Stimulated activated CD8-positive, alpha-beta memory T cell treated with anti-CD3 and anti-CD28 coated beads, Interleukin-2, amount 100 ng/mL, for 48 hours (primary cell): ENCODE results near the gene PLXDC1.
"Not testable (repeated sequence)": the region's sequence is repeated elsewhere in the genome, so short reads cannot be mapped to it uniquely, and the experiment has no call there.

Experiments
- DNase-seq, 2 donors: peaks; one replicate each; pipeline ENCODE4 v3.0.0-alpha.2; 2020; ENCODE audit warnings: low read depth in 2 of 2

Gene PLXDC1

DNA sequence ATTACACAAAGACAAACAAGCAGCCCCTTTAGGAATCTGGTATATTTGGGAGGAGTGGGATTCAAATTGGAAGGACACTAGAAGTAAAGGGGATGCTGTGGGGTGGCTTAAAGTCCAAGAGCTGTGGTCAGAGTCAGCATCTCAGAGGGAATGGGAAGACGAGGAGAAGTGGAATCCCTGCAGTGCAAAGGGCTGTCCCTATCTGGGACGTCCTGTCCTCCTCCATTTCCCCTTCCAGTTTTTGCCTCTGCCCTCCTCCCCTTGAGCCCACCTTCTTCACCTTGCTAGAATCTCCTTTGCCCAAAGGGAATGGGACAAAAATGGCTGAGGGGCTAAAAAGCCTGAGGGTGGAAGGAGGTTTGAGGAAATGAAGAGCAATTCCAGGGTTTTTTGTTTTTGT, 4.2 kb upstream of the PLXDC1 start:
- DNase-seq = no peak

DNA sequence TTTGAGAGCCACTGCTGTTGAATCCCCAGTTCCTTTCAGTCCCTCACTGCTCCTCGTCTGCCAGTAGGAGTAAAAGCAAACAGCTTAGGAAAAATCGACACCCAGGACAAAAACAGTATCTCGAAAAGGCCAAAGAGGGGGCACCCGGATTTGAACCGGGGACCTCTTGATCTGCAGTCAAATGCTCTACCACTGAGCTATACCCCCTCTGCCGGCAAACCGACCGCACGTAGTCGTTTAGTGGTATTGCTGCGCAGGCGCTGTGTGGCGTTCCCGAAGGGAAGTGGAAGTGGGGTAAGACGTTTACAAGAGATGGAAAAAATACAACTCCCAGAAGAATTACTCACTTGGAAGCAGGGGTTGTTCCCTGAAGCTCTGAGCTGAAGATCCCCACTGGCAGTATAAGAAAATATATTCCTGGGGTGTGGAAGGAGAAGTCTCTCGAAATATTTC, 2.2 kb upstream of the PLXDC1 start:
- peak; percentile 82 to 91 for DNase-seq

DNA sequence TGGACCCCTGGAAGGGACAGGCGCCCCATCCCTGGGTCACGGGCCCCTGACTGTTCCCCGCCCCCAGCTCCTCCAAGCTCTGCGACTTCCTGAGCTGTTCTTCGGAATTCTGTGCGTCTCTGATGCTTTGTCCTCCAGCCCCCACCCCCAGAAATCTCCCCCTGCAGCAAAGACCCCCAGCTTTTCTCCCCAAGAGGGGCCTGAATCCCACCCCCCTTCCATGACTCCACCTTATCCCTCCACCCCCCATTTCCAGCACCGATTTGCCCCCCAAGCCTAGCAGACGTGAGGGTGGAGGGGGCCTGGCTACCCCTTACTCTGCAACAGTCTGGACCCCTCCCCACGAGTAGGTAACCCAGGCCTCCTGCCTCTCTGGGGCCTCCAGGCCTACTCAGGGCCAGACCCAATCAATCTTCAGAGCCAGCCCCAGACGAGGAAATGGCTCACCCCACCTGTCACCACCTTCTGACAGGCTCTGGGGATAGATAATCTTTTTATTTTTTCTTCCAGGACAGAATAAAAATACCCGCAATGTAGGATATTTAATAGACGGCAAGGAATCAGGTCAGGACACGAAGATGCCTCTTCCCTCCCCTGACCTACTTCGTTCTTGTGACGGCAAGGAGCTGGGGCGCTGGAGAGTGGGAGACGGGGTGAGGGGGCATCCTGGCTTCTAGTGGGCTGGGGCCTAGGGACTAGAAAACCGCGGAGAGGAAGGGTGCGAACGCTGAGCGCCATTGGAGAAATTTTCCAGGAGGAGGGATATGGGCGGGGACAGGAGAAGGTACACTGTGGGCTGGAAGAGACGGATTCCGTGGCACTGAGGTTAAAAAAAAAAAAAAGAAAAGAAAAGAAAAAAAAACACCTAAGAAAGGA, 744 bp upstream of the PLXDC1 start:
- DNase-seq = no peak

DNA sequence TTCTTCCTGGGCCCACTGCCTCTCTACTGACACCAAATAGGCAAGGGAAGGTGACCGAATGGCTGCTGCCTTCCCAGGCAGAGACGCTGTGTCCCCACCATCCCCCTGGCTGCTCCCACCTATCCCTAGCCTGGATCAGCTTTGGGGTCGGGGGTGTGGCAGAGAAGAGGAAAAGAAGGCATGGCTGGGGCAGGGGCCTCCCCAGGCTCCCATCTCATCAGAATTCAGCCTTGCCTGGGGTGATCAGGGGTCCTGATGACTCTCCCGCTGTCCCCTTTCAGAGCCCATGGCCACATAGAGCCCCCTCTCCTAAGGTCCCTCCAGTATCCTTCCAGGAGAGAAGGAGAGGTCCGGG, 665 bp downstream of the PLXDC1 start:
- DNase-seq = no peak

DNA sequence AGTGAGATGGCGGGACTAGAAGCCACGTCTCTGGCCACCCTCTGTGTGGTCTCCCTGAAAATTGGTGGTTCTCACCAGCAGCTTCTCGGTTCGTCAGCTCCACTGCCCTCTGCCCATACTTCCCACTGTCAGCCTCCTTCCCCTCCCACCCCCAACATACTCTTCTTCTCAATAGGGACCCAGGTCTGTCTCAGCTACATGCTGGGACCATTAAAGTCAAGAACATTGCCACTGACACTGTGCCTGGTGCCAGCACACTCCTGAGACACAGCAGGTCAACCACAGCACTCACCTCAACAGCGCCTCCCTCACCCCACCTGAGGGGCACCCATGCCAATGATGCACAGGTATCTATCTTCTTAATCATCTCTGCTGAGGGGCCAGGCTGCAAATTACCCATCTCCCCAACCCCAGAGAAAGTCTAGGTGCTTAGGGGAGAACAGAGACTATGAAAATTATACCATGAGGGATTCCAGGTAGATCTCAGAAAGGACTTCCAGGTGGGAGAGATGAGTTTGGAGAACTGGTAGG, 1.3 kb downstream of the PLXDC1 start:
- no peak for DNase-seq

DNA sequence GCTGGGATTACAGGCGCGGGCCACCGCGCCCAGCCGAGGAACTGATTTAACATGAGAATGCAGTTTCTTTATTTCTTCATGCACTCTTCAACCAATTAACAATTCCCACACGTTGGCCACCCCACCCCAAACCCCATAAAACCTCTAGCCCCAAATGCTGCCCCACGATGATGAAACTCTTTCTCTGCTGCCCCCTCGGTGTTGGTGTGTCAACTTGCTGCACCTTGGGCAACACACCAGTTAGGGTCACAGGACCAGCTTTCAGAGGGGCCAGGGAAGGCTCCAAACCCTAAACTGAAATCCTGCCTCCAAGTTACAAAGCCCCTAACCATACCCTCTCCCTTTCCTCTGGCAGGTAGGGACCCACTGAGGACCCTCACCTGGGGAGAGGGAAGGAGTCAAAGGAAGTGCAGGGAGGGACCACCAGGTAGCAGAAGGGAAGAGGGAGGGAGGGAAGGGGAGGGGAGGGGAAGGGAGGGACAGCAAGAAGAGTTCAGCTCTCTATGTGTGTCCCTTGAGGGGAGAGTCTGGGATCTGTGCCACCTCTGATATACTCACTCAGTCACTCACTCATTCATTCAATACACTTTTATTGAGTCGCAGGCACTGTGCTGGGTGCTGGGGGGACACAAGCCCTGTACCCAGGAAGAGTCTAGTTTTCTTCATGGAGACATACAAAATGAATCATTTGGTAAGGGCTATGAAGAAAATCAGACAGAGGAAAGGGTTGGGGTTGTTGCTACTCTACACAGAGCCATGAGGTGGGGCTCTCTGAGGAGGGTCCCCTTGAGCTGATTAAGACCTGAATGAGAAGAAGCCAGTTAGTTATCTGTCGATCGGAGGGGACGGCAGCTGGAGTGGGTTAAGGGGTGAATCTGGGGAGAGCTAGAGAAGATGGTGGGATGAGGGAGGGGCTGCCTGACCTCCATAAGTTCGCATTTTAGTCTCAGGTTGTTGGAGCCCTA, 3.9 kb downstream of the PLXDC1 start:
- no peak for DNase-seq

DNA sequence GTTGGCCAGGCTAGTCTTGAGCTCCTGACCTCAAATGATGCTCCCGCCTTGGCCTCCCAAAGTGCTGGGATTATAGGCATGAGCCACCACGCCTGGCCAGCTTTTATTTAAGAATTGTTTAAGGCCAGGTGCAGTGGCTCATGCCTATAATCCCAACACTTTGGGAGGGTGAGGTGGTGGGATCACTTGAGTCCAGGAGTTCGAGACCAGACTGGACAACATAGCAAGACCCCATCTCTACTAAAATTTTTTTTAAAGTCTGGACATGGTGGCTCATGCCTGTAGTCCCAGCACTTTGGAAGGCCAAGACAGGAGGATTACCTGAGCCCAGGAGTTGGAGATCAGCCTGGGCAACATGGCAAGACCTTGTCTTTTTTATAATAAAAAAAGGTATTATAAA, 5.2 kb downstream of the PLXDC1 start:
- no peak for DNase-seq

DNA sequence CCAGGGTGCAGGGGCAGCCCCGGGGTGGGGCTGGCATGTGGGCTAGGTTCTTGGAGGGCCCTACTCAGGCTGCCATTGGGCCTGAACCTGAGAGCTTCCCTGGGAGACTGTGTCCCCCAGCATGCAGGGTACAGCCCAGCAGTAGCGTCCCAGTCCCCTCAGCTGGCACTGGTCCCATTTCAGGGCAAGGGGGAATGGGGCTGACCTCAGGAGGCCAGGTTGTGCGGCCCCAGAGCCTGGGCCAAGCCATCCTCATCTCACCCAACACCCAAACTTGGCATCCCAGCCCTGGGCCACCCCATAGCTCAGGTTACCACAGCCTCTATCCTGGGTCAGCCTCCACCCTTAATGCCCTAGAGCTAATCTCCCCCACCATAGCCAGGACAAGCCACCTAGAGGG, 6.3 kb downstream of the PLXDC1 start:
- no peak for DNase-seq

DNA sequence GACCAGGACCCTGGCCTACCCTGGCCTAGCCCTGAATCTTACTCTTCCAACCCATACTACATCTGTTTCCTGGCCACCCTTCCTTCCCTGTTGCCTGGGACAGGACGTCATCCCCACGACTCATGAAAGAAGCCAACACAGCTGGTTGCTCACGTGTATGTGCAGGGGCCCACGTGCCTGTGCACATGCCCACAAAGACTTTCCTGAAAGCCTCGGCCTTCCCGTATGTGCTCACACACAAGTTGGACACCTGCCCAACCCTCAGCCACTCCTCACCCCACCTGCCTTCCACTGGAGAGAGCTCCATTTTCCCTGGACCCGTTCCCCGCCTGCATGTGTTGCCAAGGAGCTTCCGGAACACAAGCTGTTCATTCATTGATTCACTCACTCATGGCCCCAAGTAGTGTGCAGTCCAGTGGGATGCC, 7.0 kb downstream of the PLXDC1 start:
- DNase-seq = no peak

DNA sequence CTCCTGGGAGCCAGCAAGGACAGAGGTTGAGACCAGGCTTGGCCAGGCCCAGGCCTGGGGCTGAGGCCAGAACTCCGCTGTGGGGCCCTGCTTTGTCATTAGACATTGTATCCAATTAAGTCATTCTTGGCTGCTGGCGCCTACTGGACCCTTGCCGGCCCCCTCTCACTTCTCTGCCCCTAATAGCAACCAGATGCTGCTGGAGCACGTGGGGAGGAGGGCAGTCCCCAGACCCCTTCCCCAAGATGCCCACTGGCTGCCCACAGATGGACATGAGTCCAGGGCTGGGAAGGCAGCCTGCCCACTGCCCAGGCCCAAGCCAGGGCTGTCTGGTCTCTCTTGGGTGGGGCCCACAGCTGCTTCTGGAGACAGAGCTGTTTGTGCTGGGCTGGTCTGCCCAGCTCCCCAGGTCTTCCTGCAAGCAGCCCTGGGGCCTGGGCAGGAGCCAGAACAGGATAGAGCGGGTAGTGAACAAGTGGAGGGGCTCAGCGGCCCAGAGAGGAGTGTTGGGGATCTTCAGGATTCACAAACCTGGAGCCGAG, 7.8 kb downstream of the PLXDC1 start:
- no peak for DNase-seq

DNA sequence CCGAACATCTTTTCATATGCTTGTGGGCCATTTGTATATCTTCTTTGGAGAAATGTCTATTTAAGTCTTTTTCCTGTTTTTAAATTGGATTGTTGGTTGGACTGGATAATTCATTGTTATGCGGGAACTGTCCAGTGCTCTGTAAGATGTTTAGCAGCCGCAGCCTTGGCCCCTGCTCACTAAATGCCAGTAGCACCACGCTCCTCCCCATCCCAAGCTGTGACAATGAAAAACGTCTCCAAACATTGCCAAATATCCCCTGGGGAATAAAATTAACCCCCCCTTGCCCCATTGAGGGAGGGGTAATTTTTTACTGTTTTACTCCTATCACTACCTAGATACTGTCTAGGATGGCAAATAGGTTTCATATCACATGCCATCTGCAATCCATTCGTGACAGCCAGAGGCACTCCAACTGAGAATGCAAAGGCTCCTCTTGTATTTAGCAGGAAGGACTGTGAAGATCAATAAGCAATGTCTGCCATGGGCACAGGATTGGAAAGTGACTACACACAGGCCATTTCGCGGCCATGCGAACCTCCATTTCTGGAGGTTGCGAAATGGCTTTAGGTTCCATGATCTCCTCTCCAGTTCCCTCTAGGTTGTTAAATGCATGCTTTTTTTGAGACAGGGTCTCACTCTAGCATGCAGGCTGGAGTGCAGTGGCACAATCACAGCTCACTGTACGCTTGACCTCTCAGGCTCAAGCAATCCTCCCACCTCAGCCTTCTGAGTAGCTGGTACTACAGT, 9.3 kb downstream of the PLXDC1 start:
- no peak for DNase-seq

DNA sequence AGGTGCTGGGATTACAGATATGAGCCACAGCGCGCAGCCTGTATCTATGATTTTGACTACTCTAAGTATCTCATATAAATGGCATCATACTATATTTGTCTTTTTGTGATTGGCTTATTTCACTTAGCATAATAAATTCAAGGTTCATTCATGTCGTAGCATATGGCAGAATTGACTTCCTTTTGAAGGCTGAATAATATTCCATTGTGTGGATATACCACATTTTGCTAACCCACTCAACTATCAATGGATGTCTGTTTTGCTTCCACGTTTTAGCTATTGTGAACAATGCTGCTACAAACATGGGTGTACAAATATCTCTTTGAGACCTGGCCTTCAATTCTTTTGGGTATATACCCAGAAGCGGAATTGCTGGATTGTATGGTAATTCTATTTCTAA, 10.1 kb downstream of the PLXDC1 start:
- DNase-seq = no peak

DNA sequence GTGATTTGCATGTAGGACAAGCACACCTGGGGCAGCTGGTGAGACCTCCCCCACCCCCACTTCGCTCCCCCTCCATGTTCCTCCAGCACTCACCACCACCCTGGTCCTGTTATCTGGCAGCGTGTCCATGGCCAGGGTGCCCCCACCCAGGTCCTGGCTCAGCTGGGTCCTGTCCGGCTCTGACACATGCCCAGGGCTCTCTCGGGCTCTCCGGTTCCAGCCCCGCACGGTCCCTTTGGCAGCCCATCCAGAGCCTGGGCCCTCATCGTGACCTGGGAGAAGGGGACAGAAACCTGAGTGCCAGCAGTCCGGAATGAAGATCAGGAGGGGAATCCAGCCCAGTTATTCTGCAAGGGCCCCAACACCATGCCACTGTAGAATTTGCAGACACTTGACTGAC, 11.9 kb downstream of the PLXDC1 start:
- no peak for DNase-seq

DNA sequence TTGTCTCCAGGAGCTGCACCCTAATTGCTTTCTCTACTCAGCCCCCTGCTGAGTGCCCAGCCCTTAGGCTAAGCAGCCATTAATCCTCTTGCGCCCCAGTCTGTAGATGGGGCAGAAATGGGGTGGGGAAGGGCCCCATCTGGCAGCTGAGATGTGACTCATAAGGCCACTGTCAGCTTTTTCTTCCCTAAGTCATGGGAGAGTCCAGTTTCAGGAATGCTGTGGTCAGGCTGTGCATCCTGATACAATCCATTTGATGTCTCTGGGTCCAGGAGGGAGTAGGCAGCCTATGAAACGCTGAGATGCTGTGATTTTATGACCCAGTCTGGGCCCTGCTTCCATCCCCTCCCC, 12.3 kb downstream of the PLXDC1 start:
- no peak for DNase-seq

DNA sequence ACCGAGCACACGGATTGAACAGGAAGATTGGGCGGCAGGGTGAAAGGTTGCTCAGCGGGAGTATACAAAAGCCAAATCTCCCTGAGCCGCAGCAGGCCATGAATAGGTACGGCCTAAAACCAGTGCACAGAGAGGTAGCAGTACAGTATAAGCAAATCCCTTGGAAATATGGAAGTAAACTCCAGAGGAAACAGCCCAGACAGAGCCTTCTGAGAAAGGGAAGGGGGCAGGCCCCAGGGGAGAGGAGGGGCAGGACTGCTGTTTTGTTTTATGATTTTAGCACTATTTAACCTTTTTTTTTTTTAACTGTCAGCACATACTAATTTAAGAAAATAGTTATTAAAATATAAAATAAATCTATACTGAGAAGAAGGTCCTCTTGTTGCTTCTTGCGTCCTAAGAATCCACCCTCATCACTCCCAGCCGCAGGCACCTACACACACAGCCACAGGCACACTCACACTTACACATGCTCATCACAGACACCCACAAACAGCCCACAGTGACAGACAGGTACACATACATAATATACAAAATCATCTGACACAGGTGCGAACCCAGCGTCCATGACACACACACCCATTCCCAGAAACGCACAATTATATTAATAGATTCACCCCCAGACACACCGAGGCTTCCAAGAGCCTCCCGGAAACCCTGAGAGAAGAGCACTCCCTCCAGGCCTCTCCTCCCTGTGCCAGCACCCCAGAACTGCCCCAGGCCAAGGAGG, 12.8 kb downstream of the PLXDC1 start:
- no peak for DNase-seq

DNA sequence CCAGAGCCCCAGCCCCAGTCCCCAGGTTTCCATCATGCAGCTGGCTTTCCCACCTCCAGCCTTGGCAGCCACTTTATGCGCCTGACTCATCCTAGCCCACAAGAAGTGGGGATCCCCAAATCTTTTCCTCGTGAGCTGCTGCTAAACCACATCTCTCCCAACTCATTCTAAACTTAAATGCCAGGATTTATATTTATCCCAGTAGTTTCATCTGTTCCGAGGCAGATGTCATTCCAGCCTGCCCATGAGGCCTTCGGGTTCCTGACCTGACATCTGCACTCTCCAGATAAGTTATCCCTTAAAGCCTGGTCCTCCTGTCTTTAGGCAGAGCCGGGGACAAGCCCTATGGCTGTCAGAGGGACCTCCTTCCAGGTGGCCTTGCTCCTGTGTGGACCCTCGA, 16.6 kb downstream of the PLXDC1 start:
- DNase-seq = no peak

DNA sequence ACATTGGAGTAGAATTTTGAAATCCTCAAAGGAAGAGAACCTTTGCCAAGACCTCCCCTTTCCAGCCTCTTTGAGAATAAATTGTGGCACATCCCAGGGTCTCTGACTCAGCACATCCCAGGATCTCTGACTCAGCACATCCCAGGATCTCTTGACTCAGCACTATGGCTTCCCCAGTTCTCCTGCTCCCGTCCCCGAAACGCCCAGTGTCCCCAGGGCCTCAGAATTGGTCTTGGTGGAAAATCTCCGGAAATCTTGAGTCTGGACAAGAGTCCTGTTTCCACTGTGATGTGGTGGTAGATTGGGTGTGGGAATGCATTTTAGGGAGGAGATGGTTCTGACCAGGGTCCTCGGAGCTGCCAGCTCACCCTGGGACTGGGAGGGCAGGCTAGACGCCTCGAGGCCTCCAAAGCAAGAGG, 19.2 kb downstream of the PLXDC1 start:
- DNase-seq = no peak

DNA sequence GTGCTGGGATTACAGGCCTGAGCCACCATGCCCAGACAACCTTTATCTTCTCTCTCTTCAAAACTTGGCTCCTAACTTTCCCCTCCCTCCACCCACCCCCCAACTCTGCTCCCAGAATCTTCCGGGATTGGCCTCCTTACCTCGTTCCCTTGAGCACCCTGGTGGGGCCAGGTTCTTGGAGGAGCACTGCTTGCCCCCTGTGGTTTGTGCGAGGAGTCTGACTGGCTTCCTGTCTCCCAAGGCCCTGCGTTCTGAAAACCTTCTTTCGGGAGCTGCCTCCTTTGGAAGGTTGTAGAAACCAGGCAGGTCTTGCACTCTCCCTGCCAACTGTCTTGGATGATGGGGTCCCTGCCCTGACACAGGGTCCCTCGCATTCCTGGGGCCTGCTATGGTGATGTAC, 19.8 kb downstream of the PLXDC1 start:
- DNase-seq = no peak

DNA sequence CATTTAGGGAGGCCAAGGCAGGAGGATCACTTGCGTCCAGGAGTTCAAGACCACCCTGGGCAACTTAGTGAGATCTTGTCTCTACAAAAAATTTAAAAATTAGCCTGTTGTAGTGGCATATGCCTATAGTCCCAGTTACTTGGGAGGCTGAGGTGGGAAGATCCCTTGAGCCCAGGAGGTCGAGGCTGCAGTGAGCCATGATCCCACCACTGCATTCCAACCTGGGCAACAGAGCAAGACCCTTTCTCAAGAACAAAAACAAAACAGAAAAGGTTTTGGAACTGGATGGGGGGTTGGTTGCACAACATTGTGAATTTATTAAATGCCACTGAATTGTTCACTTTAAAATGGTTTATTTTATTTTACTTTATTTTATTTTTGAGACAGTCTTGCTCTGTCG, 21.2 kb downstream of the PLXDC1 start:
- DNase-seq = no peak

DNA sequence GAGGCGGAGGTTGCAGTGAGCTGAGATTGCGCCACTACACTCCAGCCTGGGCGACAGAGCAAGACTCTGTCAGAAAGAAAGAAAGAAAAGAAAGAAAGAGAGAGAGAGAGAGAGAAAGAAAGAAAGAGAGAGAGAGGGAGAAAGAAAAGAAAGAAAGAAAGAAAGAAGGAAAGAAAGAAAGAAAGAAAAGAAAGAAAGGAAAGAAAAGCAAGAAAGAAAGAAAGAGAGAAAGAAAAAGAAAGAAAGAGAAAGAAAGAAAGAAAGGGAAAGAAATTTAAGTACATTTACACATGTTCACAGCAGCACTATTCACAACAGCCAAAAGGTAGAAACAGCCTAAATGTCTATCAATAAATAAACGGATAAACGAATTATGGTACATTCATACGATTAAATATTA, 21.9 kb downstream of the PLXDC1 start:
- DNase-seq = not testable (repeated sequence)

DNA sequence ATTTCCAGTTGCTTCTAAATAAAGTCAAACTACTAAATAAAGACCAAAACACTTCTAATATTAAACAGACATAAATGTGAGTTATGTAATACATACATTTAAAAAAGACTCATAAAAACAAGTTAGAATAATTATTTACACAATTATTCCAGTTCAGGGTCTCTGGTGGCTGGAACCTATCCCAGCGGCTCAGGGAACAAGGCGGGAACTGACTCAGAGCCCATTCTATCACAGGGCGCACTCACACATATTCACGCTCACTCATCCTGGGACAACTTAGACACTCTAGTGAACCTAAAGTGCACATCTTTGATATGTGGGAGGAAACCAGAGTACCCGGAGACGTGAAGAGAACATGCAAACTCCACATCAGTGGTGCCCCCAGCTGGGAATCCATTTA, 25.0 kb downstream of the PLXDC1 start:
- no peak for DNase-seq
